Gastroesophageal sphincter (tissue), 3 donors: ENCODE results near the gene MRFAP1L1.
A peak's percentile ranks its signal among the peaks of the same experiment; 100 is the strongest.

Experiments
- EP300 ChIP-seq: sonication (generic); formaldehyde crosslinking; IDR thresholded peaks from one replicate; pipeline ENCODE4 v1.6.1; 2017; ENCODE audit warnings: antibody characterized with exemption, mild to moderate bottlenecking
- POLR2AphosphoS5 ChIP-seq: sonication (generic); formaldehyde crosslinking; IDR thresholded peaks from one replicate; pipeline ENCODE4 v1.6.1; 2017; ENCODE audit warnings: antibody characterized with exemption
- TF ChIP-seq, protein P1 (sequence below), 4 experiments: fragments of 200-600 bp in 2 of 4; fragments of 450-650 bp in 2 of 4; sonication (generic) in 1 of 4; IDR thresholded peaks; one replicate each; pipeline ENCODE4 v1.5.1; 2017 to 2019; ENCODE audit warnings: antibody characterized with exemption in 4 of 4, mild to moderate bottlenecking in 2 of 4, moderate library complexity in 2 of 4

DNA sequence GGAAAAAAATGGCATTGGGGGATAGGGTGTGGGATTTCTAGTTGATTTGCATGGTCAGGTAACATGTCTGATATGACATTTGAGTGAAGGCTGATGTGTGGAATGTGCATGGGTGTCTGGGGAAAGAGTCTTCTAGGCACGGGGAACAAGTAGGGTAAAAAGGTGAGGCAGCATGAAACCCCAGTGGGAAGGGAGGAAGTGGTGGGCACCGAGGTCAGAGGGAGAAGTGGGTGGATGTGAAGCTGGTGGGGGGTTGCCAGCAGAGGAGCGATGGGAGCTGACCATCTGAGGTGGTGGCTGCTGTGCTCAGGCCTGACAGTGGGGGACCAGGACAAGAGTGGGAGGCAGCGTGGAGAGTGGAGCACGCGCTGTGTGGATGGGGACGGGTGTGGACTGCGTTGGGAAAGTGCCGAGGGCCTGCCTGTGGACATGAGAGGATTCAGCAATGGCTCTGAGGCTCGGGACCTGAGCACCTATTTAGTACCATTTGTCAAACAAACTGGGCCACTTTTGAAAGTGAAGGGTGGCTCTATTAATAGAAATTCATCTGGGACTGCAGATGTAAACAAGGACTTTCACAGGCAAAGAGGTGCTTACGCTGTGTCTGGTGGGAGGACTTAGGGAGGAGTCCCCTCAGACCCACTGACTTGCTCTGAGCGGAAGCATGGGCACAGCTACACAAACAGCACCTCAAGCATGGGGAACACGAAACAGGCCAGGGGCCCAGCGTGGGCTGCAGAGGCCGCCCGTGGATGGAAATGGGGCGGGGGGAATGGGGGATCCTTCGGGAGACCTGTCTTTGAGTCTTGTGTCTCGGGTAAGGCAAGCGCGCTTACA, 32.7 kb downstream of the MRFAP1L1 start:
- TF ChIP-seq POLR2AphosphoS5 (peak; percentile 47), EP300 (no peak)
- TF ChIP-seq, protein P1, sequence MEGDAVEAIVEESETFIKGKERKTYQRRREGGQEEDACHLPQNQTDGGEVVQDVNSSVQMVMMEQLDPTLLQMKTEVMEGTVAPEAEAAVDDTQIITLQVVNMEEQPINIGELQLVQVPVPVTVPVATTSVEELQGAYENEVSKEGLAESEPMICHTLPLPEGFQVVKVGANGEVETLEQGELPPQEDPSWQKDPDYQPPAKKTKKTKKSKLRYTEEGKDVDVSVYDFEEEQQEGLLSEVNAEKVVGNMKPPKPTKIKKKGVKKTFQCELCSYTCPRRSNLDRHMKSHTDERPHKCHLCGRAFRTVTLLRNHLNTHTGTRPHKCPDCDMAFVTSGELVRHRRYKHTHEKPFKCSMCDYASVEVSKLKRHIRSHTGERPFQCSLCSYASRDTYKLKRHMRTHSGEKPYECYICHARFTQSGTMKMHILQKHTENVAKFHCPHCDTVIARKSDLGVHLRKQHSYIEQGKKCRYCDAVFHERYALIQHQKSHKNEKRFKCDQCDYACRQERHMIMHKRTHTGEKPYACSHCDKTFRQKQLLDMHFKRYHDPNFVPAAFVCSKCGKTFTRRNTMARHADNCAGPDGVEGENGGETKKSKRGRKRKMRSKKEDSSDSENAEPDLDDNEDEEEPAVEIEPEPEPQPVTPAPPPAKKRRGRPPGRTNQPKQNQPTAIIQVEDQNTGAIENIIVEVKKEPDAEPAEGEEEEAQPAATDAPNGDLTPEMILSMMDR (IDR thresholded peaks at IDR 0.05) = no peak
